Vagina (tissue), 2 donors: Measurements from ENCODE around the gene KDM3A. TPM values are rescaled to one million over a fixed set of nuclear protein-coding genes. Genes with fewer than 3 reads are reported as not detected.

Experiments
- DNase-seq, 2 donors: peaks; one replicate each; pipeline ENCODE4 v3.0.0-alpha.2; 2017; ENCODE audit errors: extremely low spot score in 2 of 2
- H3K27ac ChIP-seq: fragments of 200-600 bp; sonication (generic); one replicate; pipeline ENCODE4 v1.5.1; 2019
- H3K27me3 ChIP-seq: fragments of 200-600 bp; sonication (generic); one replicate; pipeline ENCODE4 v1.5.1; 2019
- H3K36me3 ChIP-seq, 2 donors: fragments of 200-600 bp; sonication (generic); one replicate each; pipeline ENCODE4 v1.5.1; 2017 to 2019
- H3K4me1 ChIP-seq: fragments of 200-600 bp; sonication (generic); one replicate; pipeline ENCODE4 v1.5.1; 2019
- H3K4me3 ChIP-seq, 2 donors: fragments of 200-600 bp; sonication (generic); 1 replicate in 1 of 2; 2 replicates in 1 of 2; pipeline ENCODE4 v1.5.1; 2016 to 2019
- H3K9me3 ChIP-seq: fragments of 200-600 bp; sonication (generic); one replicate; pipeline ENCODE4 v1.5.1; 2019
- CTCF ChIP-seq, 3 experiments: fragments of 450-650 bp in 2 of 3; fragments of 200-600 bp in 1 of 3; sonication (generic) in 1 of 3; IDR thresholded peaks; one replicate each; pipeline ENCODE4 v1.5.1; 2017 to 2019; ENCODE audit warnings: antibody characterized with exemption in 3 of 3, mild to moderate bottlenecking in 2 of 3, moderate library complexity in 2 of 3
- POLR2A ChIP-seq, 2 donors: fragments of 450-650 bp; IDR thresholded peaks; one replicate each; pipeline ENCODE4 v1.6.1; 2017; ENCODE audit warnings: antibody characterized with exemption in 2 of 2, mild to moderate bottlenecking in 2 of 2, moderate library complexity in 2 of 2
- POLR2AphosphoS5 ChIP-seq, 2 donors: sonication (generic); formaldehyde crosslinking; IDR thresholded peaks; one replicate each; pipeline ENCODE4 v1.9.0; 2017; ENCODE audit warnings: antibody characterized with exemption in 2 of 2, mild to moderate bottlenecking in 2 of 2, low read depth in 1 of 2; ENCODE audit not compliant: insufficient read depth in 1 of 2
- intact Hi-C: fragments of 100-400 bp; cut with DNase I; formaldehyde crosslinking; loops from one replicate; pipeline ENCODE4 v1.15.1; 2023
- total RNA-seq: library from RNA; depleted of rRNA; stranded (reverse); fragments of >200 nt; gene quantifications from one replicate; pipeline ENCODE4 v1.2.3, GENCODE V29; 2016

Gene KDM3A
- total RNA-seq, 1 donor from 2014 or later: 38.3 TPM

GRCh38 chr2:86487062-86487461 lies 45.9 kb downstream of the KDM3A start:
- TF ChIP-seq POLR2AphosphoS5 (IDR thresholded peaks at IDR 0.05; ENCODE audit: insufficient read depth in 1 of 2, low read depth in 1 of 2) (no peak), POLR2A (IDR thresholded peaks at IDR 0.05) (no peak), CTCF (IDR thresholded peaks at IDR 0.05) (no peak)
- Histone ChIP-seq H3K36me3 (peaks cover 0 to 77% of the 10 kb centered on the region in 2 donors), H3K4me3 (no peak overlapping the region), H3K27ac (no peak overlapping the region), H3K4me1 (peaks cover 19% of the 10 kb centered on the region), H3K9me3 (no peaks in the 10 kb centered on the region), H3K27me3 (no peaks in the 10 kb centered on the region)
- DNase-seq: no peak
- intact Hi-C loops: no loop called here

- Histone ChIP-seq H3K4me1 (peaks cover 9% of the 10 kb centered on the region), H3K36me3 (peaks cover 0 to 76% of the 10 kb centered on the region in 2 donors), H3K27ac (no peak overlapping the region)
Observed at GRCh38 chr2:86488561-86489250, 47.5 kb downstream of the KDM3A start.

GRCh38 chr2:86489542-86489941 lies 48.4 kb downstream of the KDM3A start:
- peaks cover 0 to 70% of the 10 kb centered on the region in 2 donors for H3K36me3 ChIP-seq

More at GRCh38 chr2:86488561-86489250, 47.5 kb downstream of the KDM3A start:
- no peak for TF ChIP-seq POLR2A (IDR thresholded peaks at IDR 0.05)
- no peak for TF ChIP-seq CTCF (IDR thresholded peaks at IDR 0.05)
- no peak for TF ChIP-seq POLR2AphosphoS5 (IDR thresholded peaks at IDR 0.05; ENCODE audit: insufficient read depth in 1 of 2, low read depth in 1 of 2)
- H3K9me3 ChIP-seq: no peaks in the 10 kb centered on the region
- no peak for DNase-seq
- H3K27me3 ChIP-seq: no peaks in the 10 kb centered on the region
- intact Hi-C loops: no loop called here
- H3K4me3 ChIP-seq: no peak overlapping the region

GRCh38 chr2:86490245-86490644 lies 49.1 kb downstream of the KDM3A start:
- Histone ChIP-seq H3K27ac (no peak overlapping the region), H3K4me1 (peaks cover 9% of the 10 kb centered on the region), H3K27me3 (no peaks in the 10 kb centered on the region), H3K4me3 (no peak overlapping the region), H3K9me3 (no peaks in the 10 kb centered on the region), H3K36me3 (peaks cover 0 to 66% of the 10 kb centered on the region in 2 donors)
- DNase-seq: no peak
- TF ChIP-seq POLR2A (IDR thresholded peaks at IDR 0.05) (no peak), CTCF (IDR thresholded peaks at IDR 0.05) (no peak), POLR2AphosphoS5 (IDR thresholded peaks at IDR 0.05; ENCODE audit: insufficient read depth in 1 of 2, low read depth in 1 of 2) (no peak)
- intact Hi-C loops: no loop called here

More at GRCh38 chr2:86489542-86489941, 48.4 kb downstream of the KDM3A start:
- no peak for DNase-seq
- intact Hi-C loops: no loop called here
- Histone ChIP-seq H3K27me3 (no peaks in the 10 kb centered on the region), H3K9me3 (no peaks in the 10 kb centered on the region), H3K4me1 (peaks cover 9% of the 10 kb centered on the region), H3K4me3 (no peak overlapping the region), H3K27ac (no peak overlapping the region)
- no peak for TF ChIP-seq POLR2AphosphoS5 (IDR thresholded peaks at IDR 0.05; ENCODE audit: insufficient read depth in 1 of 2, low read depth in 1 of 2)
- no peak for TF ChIP-seq POLR2A (IDR thresholded peaks at IDR 0.05)
- no peak for TF ChIP-seq CTCF (IDR thresholded peaks at IDR 0.05)

- Histone ChIP-seq H3K36me3 (peaks cover 0 to 70% of the 10 kb centered on the region in 2 donors), H3K4me3 (no peak overlapping the region), H3K27me3 (no peaks in the 10 kb centered on the region), H3K9me3 (no peaks in the 10 kb centered on the region), H3K27ac (no peak overlapping the region), H3K4me1 (peaks cover 9% of the 10 kb centered on the region)
- intact Hi-C loops: no loop called here
- DNase-seq: no peak
- TF ChIP-seq CTCF (IDR thresholded peaks at IDR 0.05): no peak
- no peak for TF ChIP-seq POLR2AphosphoS5 (IDR thresholded peaks at IDR 0.05; ENCODE audit: insufficient read depth in 1 of 2, low read depth in 1 of 2)
- no peak for TF ChIP-seq POLR2A (IDR thresholded peaks at IDR 0.05)
Observed at GRCh38 chr2:86491088-86491487, 49.9 kb downstream of the KDM3A start.
